Endothelial cell of coronary artery (primary cell): ENCODE data around the gene KLHL28. TPM values are rescaled to one million over a fixed set of nuclear protein-coding genes. Genes with fewer than 3 reads are reported as not detected.

Source experiments
- total RNA-seq: library from RNA; depleted of rRNA; stranded (reverse); fragments of >200 nt; gene quantifications from 2 replicates; pipeline ENCODE4 v1.2.3, GENCODE V29; 2014

Gene KLHL28, protein sequence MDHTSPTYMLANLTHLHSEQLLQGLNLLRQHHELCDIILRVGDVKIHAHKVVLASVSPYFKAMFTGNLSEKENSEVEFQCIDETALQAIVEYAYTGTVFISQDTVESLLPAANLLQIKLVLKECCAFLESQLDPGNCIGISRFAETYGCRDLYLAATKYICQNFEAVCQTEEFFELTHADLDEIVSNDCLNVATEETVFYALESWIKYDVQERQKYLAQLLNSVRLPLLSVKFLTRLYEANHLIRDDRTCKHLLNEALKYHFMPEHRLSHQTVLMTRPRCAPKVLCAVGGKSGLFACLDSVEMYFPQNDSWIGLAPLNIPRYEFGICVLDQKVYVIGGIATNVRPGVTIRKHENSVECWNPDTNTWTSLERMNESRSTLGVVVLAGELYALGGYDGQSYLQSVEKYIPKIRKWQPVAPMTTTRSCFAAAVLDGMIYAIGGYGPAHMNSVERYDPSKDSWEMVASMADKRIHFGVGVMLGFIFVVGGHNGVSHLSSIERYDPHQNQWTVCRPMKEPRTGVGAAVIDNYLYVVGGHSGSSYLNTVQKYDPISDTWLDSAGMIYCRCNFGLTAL
- total RNA-seq: 6.4 and 9.2 TPM in 2 replicates

DNA sequence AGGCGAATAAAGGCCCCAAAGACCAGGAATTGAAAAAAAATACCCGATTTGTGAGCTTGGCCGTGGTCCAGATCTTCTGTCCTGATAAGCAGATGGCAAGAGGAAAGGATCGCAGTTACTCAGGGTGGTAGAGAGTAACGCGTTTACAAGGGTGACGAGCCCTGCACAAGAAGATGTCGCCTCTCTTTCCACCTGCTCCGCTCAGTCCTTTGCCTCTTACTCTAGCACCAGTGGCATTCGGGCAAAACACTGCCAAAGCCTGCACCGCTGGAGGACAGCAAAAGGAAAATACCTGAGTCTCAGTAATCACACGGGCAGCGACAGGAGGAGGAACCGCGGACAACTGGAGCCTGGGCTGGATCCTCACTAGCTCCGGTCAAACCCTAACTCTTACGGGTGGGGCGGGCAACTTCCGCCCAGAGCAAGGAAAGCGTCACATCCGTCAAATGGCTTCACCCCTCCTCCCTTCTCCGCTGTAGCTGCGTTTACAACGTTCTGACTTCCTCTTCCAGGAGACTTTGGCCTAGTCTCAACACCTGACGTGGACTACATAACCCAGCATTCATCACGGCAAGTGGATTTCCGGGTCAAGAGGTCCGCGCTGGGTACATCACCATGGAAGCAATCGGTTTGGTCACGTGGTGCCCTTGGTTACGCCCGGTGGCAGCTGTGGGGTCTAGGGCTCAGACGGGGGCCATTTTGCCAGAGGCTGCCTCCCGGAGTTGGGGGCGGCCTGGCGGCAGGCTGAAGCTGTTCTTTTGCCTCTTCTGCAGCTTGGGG is at the start of gene KLHL28, which contains the start of gene TOGARAM1:
TSS of gene KLHL28 (minus strand) at position 394 of the 780 bp plus-strand sequence. CDS start 16,019 bp downstream, outside the sequence.
TSS of gene TOGARAM1 (plus strand) at position 637 of the 780 bp plus-strand sequence. CDS start 232 bp downstream, outside the sequence.

Other genes starting within 250 kb of the KLHL28 start
- 12.1 and 15.7 TPM in 2 replicates for gene TOGARAM1, start 243 bp upstream of the KLHL28 start, total RNA-seq
- 19.5 and 30.4 TPM in 2 replicates for gene PRPF39, start 122.2 kb upstream of the KLHL28 start, total RNA-seq
- gene FKBP3, start 172.5 kb upstream of the KLHL28 start, total RNA-seq: 26.0 and 31.9 TPM in 2 replicates
- gene FANCM, start 174.0 kb upstream of the KLHL28 start, total RNA-seq: 8.9 and 11.3 TPM in 2 replicates